Measurements from ENCODE around the gene SMAD5. TPM values are rescaled to one million over a fixed set of nuclear protein-coding genes. Genes with fewer than 3 reads are reported as not detected.

Gene SMAD5
- total RNA-seq, 1 experiment from 2014 or later = 58.8 TPM

DNA sequence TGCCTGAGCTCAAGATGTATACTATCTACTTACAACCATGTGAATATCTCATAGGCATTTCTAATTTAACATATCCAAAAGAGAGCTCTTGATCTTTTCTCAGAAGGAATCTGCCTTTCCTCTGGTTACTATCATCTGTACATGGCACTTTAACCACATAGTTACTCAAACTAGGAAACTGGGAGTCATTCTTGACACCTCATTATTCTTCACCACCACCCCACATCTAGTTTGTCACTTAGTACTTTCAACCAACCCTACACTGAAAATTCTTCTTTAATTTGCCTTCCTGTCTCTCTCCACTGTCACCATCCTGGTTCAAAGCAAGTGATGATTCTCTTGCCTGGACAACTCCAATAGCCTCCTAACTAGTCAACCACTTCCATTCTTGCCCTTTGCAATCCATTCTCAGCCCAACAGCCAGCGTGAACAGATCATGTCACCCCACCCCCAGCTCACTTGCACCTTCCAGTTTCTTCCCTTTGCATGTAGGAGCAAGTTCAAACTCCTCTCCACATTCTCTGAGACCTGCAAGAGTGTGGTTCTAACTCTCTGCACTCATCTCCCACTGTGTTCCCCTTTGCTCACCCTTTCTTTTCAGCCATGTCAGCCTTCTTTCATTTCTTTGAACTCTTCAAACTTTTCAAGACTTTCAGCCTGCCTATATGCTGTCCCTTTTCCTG, 17.3 kb upstream of the SMAD5 start:
- no peak for DNase-seq (ENCODE audit: low spot score)

DNA sequence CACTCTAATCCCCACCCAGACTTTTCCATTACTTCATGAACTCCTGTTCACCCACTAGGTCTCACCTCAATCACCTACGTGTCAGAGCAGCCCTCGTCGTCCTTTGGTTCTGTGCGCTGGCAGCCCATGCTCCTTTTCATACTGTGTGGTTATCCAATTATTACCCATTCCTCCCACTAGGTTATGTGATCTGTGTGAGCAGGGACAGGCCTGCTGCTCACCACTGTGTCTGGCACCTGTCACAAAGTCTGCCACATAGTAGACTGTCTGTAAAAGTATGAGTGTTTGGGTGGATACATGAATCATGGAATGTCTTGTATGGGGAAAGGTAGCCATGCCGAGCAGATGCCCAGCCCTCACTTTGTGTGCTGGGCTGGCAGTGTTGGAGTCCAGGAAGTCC, 12.1 kb upstream of the SMAD5 start:
- no peak for DNase-seq (ENCODE audit: low spot score)

DNA sequence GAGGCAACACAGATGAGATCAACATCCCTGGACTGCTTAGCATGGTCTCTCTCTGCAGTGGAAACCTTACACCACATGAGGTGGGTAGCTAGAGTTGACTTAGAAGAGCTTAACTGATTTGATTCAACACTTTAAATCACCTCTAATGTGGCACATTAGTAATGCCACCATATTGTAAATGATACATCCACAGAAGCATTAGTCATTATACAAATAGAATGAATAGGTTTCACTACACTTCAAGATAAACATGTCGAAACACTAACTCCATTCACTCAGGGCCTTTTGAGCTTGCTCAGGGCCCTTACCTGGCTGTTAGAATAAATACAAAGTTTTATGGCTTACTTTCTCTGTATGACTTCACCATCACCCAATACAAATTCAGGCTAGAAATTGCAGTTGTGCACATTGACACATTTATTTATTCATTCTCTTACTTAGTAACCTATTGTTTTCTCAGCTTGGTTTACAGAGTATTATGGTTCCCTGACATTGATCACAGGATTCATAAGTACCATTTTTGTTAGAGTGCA, 9.3 kb upstream of the SMAD5 start:
- peak; percentile 66 for DNase-seq (ENCODE audit: low spot score)

DNA sequence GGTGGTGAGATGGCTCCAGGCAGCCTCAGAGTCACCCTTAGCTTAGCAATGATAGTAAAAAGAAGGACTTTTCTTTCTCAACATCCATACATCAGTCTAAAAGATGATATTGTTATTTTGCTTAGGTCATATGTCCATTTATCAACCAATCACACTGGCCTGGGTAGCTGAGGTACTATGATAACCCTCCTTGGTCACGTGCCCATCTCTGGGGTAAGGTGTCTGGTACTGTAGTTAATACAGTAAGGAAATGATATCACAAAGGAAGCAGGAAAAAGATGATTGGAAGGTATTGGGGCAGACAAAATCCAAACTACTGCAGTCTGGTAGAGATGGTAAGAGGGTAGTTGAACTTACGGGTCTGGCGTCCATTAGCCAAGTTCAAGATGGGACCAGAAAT, 5.1 kb upstream of the SMAD5 start:
- no peak for DNase-seq (ENCODE audit: low spot score)

DNA sequence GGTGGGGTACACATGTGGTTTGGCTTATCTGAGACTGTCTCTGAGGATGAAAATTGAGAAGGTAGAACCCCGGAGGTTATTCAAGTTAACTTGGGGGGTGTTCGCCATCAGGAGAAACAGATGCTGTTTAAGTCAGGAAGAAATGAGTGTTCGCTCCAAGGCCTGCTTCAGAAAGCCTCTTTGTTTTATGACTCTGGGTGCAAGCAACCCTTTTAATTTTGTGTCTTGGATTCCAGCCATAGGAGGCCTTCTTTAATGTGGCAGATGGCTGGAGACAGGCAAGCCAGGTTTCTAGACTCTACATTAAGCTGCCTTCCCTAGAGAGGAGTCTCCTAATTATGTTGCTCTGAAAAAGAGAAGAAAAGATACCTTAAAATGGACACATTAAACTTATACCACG, 4.2 kb upstream of the SMAD5 start:
- no peak for DNase-seq (ENCODE audit: low spot score)

DNA sequence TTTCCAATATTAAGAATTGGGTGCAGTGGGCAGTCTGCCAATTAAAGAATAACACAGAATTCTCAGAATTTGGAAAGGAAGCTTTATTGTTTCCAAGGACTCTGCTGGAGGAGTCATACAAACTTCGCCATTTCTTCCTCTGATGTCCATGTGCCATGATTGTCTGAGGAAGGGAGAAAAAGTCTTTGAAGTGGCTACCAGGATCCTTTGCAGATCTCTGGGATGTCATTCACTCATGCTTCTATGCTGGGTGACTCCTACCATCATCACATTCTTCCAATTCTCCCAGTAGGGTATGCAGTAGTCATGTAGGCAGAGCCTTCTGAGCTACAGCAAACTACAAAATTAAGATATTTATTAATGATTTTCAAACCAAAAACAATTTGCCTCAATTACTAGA, 3.2 kb upstream of the SMAD5 start:
- no peak for DNase-seq (ENCODE audit: low spot score)

DNA sequence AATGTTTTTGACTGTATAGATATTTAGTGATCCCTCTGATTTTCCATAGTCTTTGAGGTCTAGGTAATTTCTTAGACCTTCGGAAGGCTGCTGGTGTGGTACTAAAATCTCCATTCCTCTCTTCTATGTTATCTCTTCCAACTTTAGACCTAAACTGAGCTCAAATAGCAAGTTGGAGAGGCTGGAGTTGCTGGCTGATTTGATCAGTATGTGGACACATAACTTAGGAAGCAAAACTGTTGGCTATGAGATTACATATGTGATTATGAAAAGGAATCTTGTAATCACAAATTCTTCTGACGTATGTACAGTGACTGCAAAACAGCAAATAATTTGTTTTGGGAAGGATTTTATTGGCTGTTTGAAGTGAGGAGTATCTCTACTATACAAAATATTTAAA, 2.1 kb upstream of the SMAD5 start:
- DNase-seq (ENCODE audit: low spot score) = no peak

DNA sequence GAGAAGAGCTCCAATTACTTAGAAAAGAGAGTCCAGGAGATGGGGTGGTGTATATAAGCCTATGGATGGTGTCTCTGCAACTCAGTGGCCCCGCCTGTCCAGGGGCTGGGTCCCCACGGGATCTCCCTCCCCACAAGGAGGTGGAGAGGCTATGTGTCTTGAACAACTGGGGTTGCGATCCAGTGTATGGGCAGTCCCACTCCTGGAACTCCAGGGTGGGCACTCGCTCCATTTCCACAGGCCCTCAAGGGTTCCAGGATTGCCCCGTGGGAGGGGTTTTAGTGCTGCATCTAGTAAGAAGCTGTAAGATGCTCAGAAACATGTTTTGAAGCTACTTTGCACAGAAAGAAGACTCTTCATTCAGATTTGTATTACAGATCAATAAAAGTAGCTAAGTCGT, 558 bp upstream of the SMAD5 start:
- no peak for DNase-seq (ENCODE audit: low spot score)

DNA sequence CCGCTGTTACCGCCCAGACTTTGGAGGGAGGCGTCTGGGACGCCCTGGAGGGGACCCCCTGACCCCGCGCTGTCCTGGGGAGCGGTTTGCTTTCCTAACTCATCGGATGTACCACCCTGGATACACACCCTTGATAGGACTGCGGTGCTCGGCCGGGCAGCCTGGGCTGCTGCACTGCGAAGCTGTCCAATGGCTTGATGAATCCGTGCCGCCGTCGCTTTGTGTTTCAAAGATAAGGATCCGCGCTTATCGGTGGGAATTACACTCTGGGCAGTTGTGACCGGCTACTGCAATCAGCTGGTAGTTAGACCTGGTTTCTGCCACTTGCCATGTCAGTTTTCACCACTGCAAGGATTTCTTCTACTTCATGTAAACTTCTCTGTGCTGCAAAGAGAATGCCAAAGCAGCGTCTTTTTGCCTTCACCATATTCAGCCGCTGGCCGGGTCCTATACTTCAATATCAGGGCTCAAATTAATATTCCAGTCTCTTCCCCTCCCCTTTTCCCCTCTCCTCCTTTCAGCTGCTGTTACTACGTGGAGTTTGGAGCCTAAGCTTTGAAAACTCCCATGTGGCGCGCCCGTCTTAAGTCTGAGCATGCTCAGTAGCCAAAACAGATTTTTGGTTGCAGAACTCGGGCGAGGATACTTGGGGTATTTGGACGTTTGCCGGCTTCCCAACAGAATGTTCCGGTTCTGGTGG, 727 bp downstream of the SMAD5 start:
- peak; percentile 41 for DNase-seq (ENCODE audit: low spot score)

DNA sequence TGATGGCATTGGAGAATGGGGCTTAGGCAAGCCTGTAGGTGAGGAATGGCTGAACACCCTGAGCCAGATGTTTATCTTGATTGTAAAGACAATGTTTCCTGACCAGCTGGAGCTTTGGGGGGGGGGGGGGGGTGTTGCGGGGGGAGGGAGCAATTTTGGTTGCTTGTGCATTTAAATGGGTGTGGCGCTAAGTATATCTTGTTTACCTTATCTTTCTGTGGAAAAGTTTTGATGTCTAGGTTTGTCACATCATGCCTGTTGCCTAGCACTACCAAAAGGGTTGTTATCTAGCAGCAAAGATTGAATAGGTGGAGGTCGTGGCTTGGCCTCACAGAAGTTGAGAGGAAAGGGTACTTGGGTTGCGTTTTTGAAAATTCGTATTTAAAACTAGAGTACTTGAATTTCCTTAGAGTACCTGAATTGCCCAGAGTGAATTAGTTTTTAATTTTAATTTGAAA, 1.3 kb downstream of the SMAD5 start:
- DNase-seq (ENCODE audit: low spot score) = no peak

DNA sequence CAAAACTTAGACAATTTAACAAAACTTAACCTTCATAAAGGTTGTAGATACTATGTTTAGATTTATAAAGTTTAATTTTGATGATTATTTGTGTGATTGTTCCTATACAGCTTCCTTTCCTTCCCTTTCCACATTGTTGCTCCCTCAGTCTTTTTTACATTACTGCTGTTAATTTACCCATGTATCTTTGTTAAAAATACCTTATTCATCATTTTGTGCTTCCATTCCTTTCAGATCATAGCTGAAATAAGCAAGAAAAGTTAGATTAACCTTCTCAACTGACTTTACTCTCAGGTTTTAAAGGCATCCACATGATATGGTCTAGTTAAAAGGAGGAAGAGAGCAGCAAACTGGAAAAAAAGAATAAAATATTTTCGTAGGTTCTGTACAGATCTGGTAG, 2.0 kb downstream of the SMAD5 start:
- DNase-seq (ENCODE audit: low spot score) = no peak

DNA sequence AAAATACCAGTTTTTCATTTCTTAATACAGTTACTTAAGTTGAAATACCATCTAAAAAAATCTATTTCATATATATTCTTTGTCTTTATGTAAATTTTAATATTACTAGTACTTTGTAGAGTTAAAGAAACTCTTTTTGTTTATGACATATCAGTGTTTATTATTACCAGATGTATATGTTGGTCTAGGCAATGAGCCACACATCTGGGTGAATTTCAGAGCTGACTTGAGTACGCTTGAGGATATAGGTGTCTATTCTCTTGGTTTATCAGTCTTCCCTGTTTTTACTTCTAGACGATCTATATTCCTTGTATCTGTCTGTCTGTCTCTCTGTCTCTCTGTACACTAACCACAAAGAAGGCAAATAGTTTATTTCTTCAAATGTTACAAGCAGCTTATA, 2.9 kb downstream of the SMAD5 start:
- DNase-seq (ENCODE audit: low spot score) = no peak

DNA sequence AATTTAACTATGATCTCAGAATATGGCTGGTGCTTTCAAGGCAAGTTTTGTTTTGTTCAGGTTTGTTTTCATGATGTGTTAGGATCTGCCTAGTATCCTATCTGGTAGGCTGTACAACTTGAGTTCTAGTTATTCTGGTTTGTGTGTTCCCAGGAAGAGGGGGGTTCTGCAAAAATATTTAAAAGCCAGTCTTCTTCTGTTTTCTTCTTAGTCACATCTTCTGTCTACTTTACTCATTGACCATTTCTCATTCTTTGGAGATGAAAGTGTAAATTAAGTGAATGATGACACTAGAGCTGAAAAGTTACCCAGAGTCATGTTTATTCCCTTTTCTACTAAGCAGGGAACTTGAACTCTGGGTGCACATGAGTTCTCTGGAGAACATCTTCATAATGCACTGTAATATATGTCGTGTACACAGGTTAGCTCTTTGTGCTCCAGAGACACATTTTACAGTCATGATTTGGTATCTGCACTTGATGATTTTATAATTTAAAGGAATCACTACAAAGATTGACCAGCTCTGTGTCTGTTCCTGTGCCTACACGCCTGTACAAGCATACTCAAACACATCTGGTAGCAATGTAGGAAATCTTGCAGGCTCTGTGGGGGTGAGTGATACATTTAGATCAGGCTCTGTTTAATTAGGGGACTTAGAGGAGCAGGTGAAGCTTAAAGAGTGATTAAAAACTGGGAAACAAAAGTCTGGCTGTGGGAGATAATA, 5.0 kb downstream of the SMAD5 start:
- no peak for DNase-seq (ENCODE audit: low spot score)

DNA sequence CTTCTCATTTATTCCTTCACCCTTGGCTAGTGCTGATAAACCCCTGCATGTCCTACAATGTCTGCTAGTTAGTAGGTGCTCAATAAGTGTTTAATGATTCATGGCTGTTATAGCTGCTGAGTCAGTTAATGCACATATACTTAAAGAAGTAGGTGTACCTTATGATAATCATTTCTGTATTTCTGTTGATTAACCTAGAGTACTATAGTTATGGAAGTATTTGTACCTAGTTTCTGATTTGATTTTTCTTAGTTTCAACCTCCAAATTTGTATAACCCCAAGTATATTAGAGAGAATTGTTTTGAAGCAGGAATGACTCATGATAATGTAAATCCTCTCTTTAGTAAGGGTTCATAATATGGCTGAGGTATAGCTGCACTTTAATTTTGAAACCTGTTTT, 8.9 kb downstream of the SMAD5 start:
- DNase-seq (ENCODE audit: low spot score) = no peak

DNA sequence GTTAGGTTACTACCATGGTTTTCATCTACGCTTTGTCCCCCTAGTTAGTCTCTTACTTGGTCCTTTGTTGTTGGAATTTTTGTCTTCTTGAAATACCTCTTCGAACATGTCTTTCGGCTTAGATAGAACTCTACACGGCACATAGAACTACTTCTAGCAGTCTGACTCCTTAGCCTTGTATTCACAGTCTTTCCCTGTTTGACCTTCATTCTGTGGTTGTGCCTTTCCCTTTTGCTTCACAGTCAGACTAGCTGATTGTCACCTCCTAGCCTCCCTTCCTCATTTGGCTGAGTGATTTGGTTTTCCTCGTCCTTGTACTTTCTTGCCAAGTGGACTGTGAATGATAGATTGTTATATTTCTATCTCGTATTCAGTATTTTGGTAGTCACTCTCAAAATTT, 10.7 kb downstream of the SMAD5 start:
- no peak for DNase-seq (ENCODE audit: low spot score)

DNA sequence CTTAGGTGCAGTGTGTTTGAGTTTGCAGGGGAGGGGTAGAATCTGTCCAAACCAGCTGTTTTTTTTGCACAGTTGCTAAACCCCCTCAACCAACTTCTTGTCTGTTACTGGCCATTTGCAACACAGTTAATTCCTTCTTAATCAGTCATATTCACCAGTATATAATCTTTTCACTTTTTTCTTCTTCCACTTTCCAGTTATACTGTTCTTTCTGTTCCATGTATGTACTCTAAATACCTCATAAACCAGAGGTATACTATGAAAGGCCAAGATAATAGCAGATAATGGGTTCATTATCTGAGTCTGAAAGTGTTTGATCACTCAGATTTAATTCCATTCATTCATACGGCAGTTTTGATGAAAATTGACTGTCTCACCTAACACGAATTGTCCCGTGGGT, 11.1 kb downstream of the SMAD5 start:
- no peak for DNase-seq (ENCODE audit: low spot score)

DNA sequence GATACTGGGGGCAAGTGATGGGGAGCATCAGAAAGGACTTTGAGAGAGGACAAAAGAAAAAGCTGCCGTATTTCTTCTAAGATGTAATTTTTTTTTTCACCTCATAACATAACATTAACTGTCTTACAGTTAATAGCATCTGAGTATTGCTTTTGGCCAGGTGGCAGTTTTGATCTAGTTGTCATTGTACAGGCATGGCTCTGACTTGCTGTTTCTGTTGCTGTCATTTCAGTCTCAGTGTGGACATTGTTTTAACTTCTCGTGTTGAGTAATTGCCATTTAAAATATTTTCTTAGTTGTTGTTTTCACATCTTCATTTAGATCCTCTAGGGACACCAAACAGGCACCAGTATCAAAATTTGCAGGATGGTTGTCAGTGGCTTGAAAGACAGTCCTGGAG, 12.4 kb downstream of the SMAD5 start:
- no peak for DNase-seq (ENCODE audit: low spot score)

DNA sequence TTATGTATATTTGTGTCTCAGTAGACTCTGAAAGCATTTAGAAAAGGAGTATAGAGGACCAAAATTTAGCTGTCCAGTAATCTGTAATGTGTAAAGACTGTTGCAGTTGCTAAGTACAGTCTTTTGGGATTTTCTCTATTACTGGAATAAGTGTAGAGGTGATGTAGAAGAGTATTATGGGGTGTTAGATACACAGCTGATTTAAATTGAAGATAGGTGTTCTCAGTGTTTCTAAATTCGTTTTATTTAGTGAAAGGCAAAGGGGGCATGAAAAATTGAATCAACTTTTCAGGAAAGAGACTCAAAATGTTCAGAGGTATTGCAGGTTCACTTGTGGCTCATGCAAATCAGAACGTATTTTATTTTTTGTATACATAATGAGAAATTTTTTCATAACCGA, 13.6 kb downstream of the SMAD5 start:
- DNase-seq (ENCODE audit: low spot score) = no peak

DNA sequence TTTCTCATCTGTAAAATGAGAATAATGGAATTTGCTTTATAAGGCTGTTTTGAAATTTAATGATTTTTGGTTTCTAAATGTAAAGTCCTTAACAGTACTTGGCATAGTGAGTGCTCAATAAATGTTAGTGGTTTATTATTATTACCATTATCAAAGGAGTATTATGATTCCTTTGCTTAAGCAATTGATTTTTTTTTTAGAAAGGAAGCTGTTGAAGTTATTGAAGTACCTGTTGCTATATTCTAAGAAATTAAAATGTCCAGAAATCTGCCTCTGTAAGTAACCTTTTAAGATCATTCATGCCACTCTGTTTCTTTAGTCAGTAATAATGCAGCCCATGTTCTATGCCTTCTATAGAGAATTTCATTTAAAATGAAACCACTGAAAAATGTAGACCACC, 15.0 kb downstream of the SMAD5 start:
- DNase-seq (ENCODE audit: low spot score) = no peak

DNA sequence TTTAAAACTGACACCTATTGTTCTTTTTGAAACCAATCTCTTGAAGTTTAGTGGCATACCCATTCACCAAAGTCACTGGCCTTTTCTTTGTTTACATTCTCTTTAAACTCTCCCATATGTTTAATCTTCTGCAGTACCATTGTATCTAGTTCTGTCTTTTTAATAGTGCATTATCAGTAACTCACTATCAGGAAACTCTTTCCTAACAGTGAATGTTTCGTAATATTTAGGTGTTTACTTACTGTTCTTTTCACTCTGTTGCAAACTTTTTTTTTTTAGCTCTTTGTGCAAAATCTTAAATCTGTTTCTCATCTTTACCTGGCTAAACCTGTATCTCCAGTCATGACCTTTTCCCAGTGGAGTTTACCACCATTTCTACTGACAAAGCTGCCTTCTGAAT, 17.2 kb downstream of the SMAD5 start:
- no peak for DNase-seq (ENCODE audit: low spot score)

DNA sequence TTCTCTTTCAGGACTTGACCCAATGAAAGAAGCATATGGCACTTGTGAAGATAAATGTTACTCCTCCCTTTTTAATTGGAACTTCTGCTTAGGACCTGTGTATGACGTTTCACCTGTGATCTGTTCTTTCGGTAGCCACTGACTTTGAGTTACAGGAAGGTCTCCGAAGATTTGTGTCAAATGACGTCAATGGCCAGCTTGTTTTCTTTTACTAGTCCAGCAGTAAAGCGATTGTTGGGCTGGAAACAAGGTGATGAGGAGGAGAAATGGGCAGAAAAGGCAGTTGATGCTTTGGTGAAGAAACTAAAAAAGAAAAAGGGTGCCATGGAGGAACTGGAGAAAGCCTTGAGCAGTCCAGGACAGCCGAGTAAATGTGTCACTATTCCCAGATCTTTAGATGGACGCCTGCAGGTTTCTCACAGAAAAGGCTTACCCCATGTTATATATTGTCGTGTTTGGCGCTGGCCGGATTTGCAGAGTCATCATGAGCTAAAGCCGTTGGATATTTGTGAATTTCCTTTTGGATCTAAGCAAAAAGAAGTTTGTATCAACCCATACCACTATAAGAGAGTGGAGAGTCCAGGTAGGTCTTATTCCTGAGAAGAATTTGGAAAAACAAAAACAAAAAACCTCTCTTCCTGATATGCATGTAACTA, 21.1 kb downstream of the SMAD5 start:
- no peak for DNase-seq (ENCODE audit: low spot score)

DNA sequence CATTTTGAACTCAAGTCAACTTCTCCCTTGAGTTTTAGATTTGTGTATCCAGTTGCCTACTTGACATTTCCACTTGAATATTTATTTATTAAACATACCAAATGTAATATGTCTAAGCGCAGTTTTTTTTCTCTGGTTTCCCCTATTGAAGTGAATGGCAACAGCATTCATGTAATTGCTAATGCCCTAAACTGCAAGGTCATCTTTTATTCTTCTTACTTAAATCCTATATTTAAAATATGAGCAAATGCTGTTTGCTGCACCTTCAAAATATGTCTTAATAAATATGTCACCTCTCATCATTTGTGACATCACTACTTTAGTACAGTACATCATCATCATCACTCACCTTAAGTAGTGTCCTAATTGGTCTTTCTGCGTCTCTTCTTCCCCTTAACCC, 22.4 kb downstream of the SMAD5 start:
- no peak for DNase-seq (ENCODE audit: low spot score)
